NCI-H128 (cell line): Measurements from ENCODE around the gene MAGEA2.
"Not testable (repeated sequence)": the region's sequence is repeated elsewhere in the genome, so short reads cannot be mapped to it uniquely, and the experiment has no call there.

ENCODE experiments used
- DNase-seq: peaks from one replicate; lab custom pipeline; 2025; ENCODE audit not compliant: unreplicated experiment; lab: John Stamatoyannopoulos, UW

MAGEA2 gene

DNA sequence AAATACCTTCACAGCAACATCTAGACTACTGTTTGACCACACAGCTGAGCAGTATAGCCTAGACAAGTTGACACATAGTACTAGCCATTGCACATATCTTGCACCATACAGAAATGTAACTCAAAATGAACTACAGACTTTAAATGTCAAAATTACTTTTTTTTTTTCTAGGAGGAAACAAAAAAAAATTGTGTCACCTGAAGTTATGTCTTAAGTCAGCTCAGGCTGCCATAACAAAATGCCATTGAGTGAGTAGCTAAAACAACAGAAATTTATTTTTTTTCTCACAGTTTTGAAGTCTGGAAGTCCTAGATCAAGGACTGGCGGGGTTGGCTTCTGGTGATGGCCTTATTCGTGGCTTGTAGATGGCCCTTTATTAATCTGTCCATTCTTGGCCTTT lies 44.5 kb downstream of the MAGEA2 start, which contains the start of gene CSAG2:
Gene CSAG2, minus strand, starts transcription at position 101 of the 400 bp plus-strand sequence. CDS start 161 bp downstream, outside the sequence.
- DNase-seq, result not testable (repeated sequence)

DNA sequence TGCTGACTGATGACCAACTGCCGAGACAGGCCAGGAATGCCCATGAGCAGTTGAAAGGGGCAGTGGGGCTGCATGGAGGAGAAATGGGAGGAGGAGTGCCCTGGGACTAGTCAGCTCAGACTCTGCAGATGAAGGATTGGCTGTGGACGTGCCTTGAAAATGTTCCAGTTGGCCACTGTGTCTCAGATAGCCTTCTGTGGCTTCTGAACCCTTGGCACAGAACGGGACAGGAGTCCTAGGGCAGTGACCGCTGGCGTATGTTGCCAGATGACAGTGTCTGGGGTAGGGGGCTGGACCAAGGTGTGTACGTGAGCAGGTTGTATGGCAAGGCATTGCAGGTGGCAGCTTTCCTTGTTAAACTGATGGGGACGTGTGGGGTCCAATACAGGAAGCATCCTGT lies 47.1 kb downstream of the MAGEA2 start:
- DNase-seq, result not testable (repeated sequence)

DNA sequence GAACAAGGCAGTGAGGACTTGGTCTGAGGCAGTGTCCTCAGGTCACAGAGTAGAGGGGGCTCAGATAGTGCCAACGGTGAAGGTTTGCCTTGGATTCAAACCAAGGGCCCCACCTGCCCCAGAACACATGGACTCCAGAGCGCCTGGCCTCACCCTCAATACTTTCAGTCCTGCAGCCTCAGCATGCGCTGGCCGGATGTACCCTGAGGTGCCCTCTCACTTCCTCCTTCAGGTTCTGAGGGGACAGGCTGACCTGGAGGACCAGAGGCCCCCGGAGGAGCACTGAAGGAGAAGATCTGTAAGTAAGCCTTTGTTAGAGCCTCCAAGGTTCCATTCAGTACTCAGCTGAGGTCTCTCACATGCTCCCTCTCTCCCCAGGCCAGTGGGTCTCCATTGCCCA lies 53.3 kb downstream of the MAGEA2 start:
- DNase-seq, result not testable (repeated sequence)
